H9 (cell line): ENCODE results near the gene JMJD1C. TPM values are rescaled to one million over a fixed set of nuclear protein-coding genes. Genes with fewer than 3 reads are reported as not detected.

Experiments
- DNase-seq: peaks from one replicate; pipeline ENCODE4 v3.0.0-alpha.2; 2017
- H2AFZ ChIP-seq: one replicate; pipeline ENCODE4 v1.6.1; 2013; ENCODE audit warnings: mild to moderate bottlenecking, low read length, control low read depth, moderate library complexity
- H2AK5ac ChIP-seq: 2 replicates; pipeline ENCODE4 v1.6.1; 2013; ENCODE audit warnings: low read length, control low read depth, mixed read lengths; ENCODE audit not compliant: insufficient read length
- H2BK120ac ChIP-seq: one replicate; pipeline ENCODE4 v1.6.1; 2013; ENCODE audit warnings: low read depth, mild to moderate bottlenecking, low read length, control low read depth, inconsistent platforms; ENCODE audit not compliant: poor library complexity, severe bottlenecking
- H2BK12ac ChIP-seq: 2 replicates; pipeline ENCODE4 v1.6.1; 2013; ENCODE audit warnings: low read length, control low read depth, mixed read lengths, low read depth; ENCODE audit not compliant: insufficient read length
- H2BK15ac ChIP-seq: 2 replicates; pipeline ENCODE4 v1.6.1; 2013; ENCODE audit warnings: low read depth, low read length, control low read depth
- H2BK20ac ChIP-seq: one replicate; pipeline ENCODE4 v1.6.1; 2013; ENCODE audit warnings: low read depth, mild to moderate bottlenecking, low read length, control low read depth, inconsistent platforms; ENCODE audit not compliant: poor library complexity, severe bottlenecking
- H2BK5ac ChIP-seq: 2 replicates; pipeline ENCODE4 v1.6.1; 2013; ENCODE audit warnings: low read length, control low read depth, mixed read lengths; ENCODE audit not compliant: insufficient read length
- H3K14ac ChIP-seq: 2 replicates; pipeline ENCODE4 v1.6.1; 2013; ENCODE audit warnings: low read length, control low read depth; ENCODE audit not compliant: insufficient read depth
- H3K18ac ChIP-seq: 2 replicates; pipeline ENCODE4 v1.6.1; 2013; ENCODE audit warnings: low read depth, mild to moderate bottlenecking, mixed read lengths, low read length, control low read depth; ENCODE audit not compliant: insufficient read length
- H3K23ac ChIP-seq: 2 replicates; pipeline ENCODE4 v1.6.1; 2013; ENCODE audit warnings: low read length, control low read depth, mixed read lengths, low read depth; ENCODE audit not compliant: insufficient read length
- H3K23me2 ChIP-seq: 2 replicates; pipeline ENCODE4 v1.6.1; 2013; ENCODE audit warnings: low read depth, mild to moderate bottlenecking, mixed read lengths, low read length, control low read depth; ENCODE audit not compliant: insufficient read length, poor library complexity, severe bottlenecking
- H3K27ac ChIP-seq: 2 replicates; pipeline ENCODE4 v1.5.1; 2013; ENCODE audit warnings: low read length, control low read depth, mixed read lengths, low read depth; ENCODE audit not compliant: insufficient read length
- H3K27me3 ChIP-seq: 2 replicates; pipeline ENCODE4 v1.6.1; 2013; ENCODE audit warnings: low read length, control low read depth, inconsistent platforms; ENCODE audit not compliant: insufficient read depth
- H3K4ac ChIP-seq: 2 replicates; pipeline ENCODE4 v1.6.1; 2013; ENCODE audit warnings: low read depth, mild to moderate bottlenecking, control low read depth, inconsistent platforms, low read length, moderate library complexity
- H3K4me1 ChIP-seq: 2 replicates; pipeline ENCODE4 v1.6.1; 2013; ENCODE audit warnings: low read length, control low read depth, inconsistent platforms; ENCODE audit not compliant: insufficient read depth
- H3K4me2 ChIP-seq: 2 replicates; pipeline ENCODE4 v1.6.1; 2013; ENCODE audit warnings: low read length, control low read depth, mixed read lengths; ENCODE audit not compliant: insufficient read length, insufficient read depth
- H3K56ac ChIP-seq: 2 replicates; pipeline ENCODE4 v1.6.1; 2013; ENCODE audit warnings: low read depth, mild to moderate bottlenecking, mixed read lengths, low read length, control low read depth; ENCODE audit not compliant: insufficient read length
- H3K79me1 ChIP-seq: 2 replicates; pipeline ENCODE4 v1.6.1; 2013; ENCODE audit warnings: low read depth, mild to moderate bottlenecking, moderate library complexity, low read length, control low read depth, inconsistent platforms; ENCODE audit not compliant: insufficient read depth, poor library complexity, severe bottlenecking
- H3K79me2 ChIP-seq: 2 replicates; pipeline ENCODE4 v1.6.1; 2013; ENCODE audit warnings: low read length, control low read depth, inconsistent platforms; ENCODE audit not compliant: insufficient read depth
- H3K9ac ChIP-seq: 2 replicates; pipeline ENCODE4 v1.6.1; 2013; ENCODE audit warnings: low read length, control low read depth, mixed read lengths; ENCODE audit not compliant: insufficient read length; ENCODE audit errors: extremely low read depth
- H3K9me3 ChIP-seq: one replicate; pipeline ENCODE4 v1.6.1; 2013; ENCODE audit warnings: low read depth, low read length, inconsistent platforms; ENCODE audit not compliant: control insufficient read depth
- H3T11ph ChIP-seq: one replicate; pipeline ENCODE4 v1.6.1; 2013; ENCODE audit warnings: mild to moderate bottlenecking, low read length, control low read depth, inconsistent platforms
- H4K20me1 ChIP-seq: one replicate; pipeline ENCODE4 v1.6.1; 2013; ENCODE audit not compliant: control insufficient read depth, insufficient read length, insufficient read depth
- H4K5ac ChIP-seq: 2 replicates; pipeline ENCODE4 v1.6.1; 2013; ENCODE audit warnings: low read depth, mild to moderate bottlenecking, mixed read lengths, low read length, control low read depth; ENCODE audit not compliant: insufficient read length
- H4K8ac ChIP-seq: replicated peaks from 2 replicates; pipeline ENCODE4 v1.6.1; 2013; ENCODE audit warnings: low read length, control low read depth, mixed read lengths, low read depth; ENCODE audit not compliant: insufficient read length
- H4K91ac ChIP-seq: 2 replicates; pipeline ENCODE4 v1.6.1; 2013; ENCODE audit warnings: low read depth, mild to moderate bottlenecking, moderate library complexity, mixed read lengths, low read length, control low read depth; ENCODE audit not compliant: insufficient read length
- H3K27ac Mint-ChIP-seq, 3 experiments: 2 replicates in 2 of 3; 3 replicates in 1 of 3; pipeline ENCODE4 v1.8.0; 2020 to 2021; ENCODE audit warnings: mixed read lengths in 3 of 3, mild to moderate bottlenecking in 1 of 3, moderate library complexity in 1 of 3
- H3K27me3 Mint-ChIP-seq: 2 replicates; pipeline ENCODE4 v1.8.0; 2021; ENCODE audit warnings: low read depth, mild to moderate bottlenecking, moderate library complexity, mixed read lengths
- H3K36me3 Mint-ChIP-seq, 3 experiments: 2 replicates in 2 of 3; 3 replicates in 1 of 3; pipeline ENCODE4 v1.8.0; 2020 to 2021; ENCODE audit warnings: low read depth in 3 of 3, mixed read lengths in 3 of 3; ENCODE audit not compliant: insufficient read depth in 1 of 3
- H3K4me1 Mint-ChIP-seq, 2 experiments: 2 replicates each; pipeline ENCODE4 v1.8.0; 2020; ENCODE audit warnings: mixed read lengths in 2 of 2
- H3K4me3 Mint-ChIP-seq, 2 experiments: 2 replicates in 1 of 2; 3 replicates in 1 of 2; pipeline ENCODE4 v1.8.0; 2020 to 2021; ENCODE audit warnings: mild to moderate bottlenecking in 2 of 2, mixed read lengths in 2 of 2, moderate library complexity in 1 of 2
- H3K9me3 Mint-ChIP-seq, 2 experiments: 2 replicates in 1 of 2; 3 replicates in 1 of 2; pipeline ENCODE4 v1.8.0; 2020; ENCODE audit warnings: mild to moderate bottlenecking in 2 of 2, mixed read lengths in 2 of 2, moderate library complexity in 1 of 2
- WGBS: extraction: QIAGEN DNeasy Blood & Tissue Kit; methylation state at CpG from one replicate; pipeline ENCODE4 v1.1.7; 2013; ENCODE audit warnings: missing lambda C conversion rate, low lambda C conversion rate, mixed read lengths; ENCODE audit not compliant: insufficient read length; ENCODE audit errors: extremely low coverage; 5-methylcytosine and 5-hydroxymethylcytosine counted together
- total RNA-seq: library from RNA; stranded (reverse); gene quantifications from 2 replicates; pipeline ENCODE4 v1.2.1, GENCODE V29; 2021
- TF ChIP-seq, protein P1 (sequence below): fragments of 200-600 bp; sonication (generic); conservative IDR thresholded peaks from 3 replicates; pipeline ENCODE4 v1.8.0; 2021; ENCODE audit warnings: antibody characterized with exemption, mild to moderate bottlenecking

Gene JMJD1C
- total RNA-seq, 1 experiment from 2014 or later, result 200 TPM

DNA sequence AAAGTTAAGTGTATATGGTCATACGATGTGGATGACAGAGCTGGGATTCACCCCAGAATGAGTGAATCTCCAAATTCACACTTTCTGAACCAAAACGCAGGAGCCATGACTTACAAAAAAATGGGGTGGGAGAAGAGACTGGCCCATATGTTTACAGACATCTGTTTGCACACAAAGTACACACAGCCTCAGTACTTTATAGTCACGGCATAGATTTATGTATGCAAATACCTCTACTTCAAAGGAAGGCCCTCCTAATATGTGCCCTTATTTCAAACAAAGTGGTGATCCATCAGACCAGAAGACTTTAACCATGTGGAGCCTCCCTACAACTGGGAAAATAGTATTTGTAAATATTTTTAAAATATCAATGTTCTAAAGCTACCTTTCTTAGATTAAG, 22.2 kb upstream of the JMJD1C start:
- Histone ChIP-seq H2BK5ac (no peak overlapping the region), H3K27me3 (no peaks in the 10 kb centered on the region), H3K14ac (no peak overlapping the region), H2BK120ac (no peak overlapping the region), H3K9me3 (no peaks in the 10 kb centered on the region), H3K9ac (no peak overlapping the region), H3K23ac (no peak overlapping the region), H3K4me2 (no peak overlapping the region), H3K56ac (no peak overlapping the region), H2BK12ac (no peak overlapping the region), H2AK5ac (no peak overlapping the region), H3K79me2 (peaks cover 2% of the 10 kb centered on the region; the same call in 1 of the 2 replicates), H4K91ac (no peak overlapping the region), H4K20me1 (no peaks in the 10 kb centered on the region), H4K5ac (no peak overlapping the region), H3T11ph (no peak overlapping the region), H4K8ac (no peak overlapping the region), H2AFZ (no peak overlapping the region), H3K79me1 (peaks cover 3% of the 10 kb centered on the region), H3K18ac (no peak overlapping the region), H2BK20ac (no peak overlapping the region), H3K4me1 (no peaks in the 10 kb centered on the region), H3K4ac (no peak overlapping the region), H3K23me2 (no peaks in the 10 kb centered on the region), H3K27ac (no peak overlapping the region), H2BK15ac (no peak overlapping the region)
- H3K36me3 Mint-ChIP-seq, result peaks cover 6 to 17% (median 9%) of the 10 kb centered on the region in 3 experiments; a peak in 6 of 7 replicates
- H3K27ac Mint-ChIP-seq, result peak overlapping the region in 1 of 3 experiments; percentile 36; a peak in 1 of 7 replicates
- H3K9me3 Mint-ChIP-seq, result peaks cover 8 to 9% of the 10 kb centered on the region in 2 experiments
- peaks cover 19 to 20% of the 10 kb centered on the region in 2 experiments for H3K4me1 Mint-ChIP-seq
- TF ChIP-seq, protein P1, sequence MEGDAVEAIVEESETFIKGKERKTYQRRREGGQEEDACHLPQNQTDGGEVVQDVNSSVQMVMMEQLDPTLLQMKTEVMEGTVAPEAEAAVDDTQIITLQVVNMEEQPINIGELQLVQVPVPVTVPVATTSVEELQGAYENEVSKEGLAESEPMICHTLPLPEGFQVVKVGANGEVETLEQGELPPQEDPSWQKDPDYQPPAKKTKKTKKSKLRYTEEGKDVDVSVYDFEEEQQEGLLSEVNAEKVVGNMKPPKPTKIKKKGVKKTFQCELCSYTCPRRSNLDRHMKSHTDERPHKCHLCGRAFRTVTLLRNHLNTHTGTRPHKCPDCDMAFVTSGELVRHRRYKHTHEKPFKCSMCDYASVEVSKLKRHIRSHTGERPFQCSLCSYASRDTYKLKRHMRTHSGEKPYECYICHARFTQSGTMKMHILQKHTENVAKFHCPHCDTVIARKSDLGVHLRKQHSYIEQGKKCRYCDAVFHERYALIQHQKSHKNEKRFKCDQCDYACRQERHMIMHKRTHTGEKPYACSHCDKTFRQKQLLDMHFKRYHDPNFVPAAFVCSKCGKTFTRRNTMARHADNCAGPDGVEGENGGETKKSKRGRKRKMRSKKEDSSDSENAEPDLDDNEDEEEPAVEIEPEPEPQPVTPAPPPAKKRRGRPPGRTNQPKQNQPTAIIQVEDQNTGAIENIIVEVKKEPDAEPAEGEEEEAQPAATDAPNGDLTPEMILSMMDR, result no peak
- WGBS, result no CpG with 5 or more reads among the region's 3 CpGs
- H3K27me3 Mint-ChIP-seq, result no peaks in the 10 kb centered on the region
- H3K4me3 Mint-ChIP-seq, result no peak overlapping the region
- DNase-seq, result no peak
